HepG2 (cell line): ENCODE measurements around the gene CHST3. TPM values are rescaled to one million over a fixed set of nuclear protein-coding genes. Genes with fewer than 3 reads are reported as not detected.

Experiments
- E2F5 ChIP-seq: sonication (generic); formaldehyde crosslinking; conservative IDR thresholded peaks from 2 replicates; pipeline ENCODE4 v1.4.0; 2020; ENCODE audit warnings: missing genetic modification reagents
- HDAC1 ChIP-seq: sonication (generic); formaldehyde crosslinking; IDR thresholded peaks from 2 replicates; pipeline ENCODE4 v1.5.1; 2020; ENCODE audit warnings: mild to moderate bottlenecking, missing genetic modification reagents
- HMGXB4 ChIP-seq, 2 experiments: sonication (generic) in 1 of 2; formaldehyde crosslinking in 1 of 2; IDR thresholded peaks; 2 replicates each; pipeline versions ENCODE4 v1.4.0 to v1.6.1; 2018 to 2020; ENCODE audit warnings: missing genetic modification reagents in 2 of 2, borderline replicate concordance in 1 of 2, low read depth in 1 of 2, mild to moderate bottlenecking in 1 of 2, missing biosample characterization in 1 of 2
- ISL2 ChIP-seq: sonication (generic); formaldehyde crosslinking; IDR thresholded peaks from 2 replicates; pipeline ENCODE4 v1.5.0; 2020; ENCODE audit warnings: missing genetic modification reagents
- KDM5A ChIP-seq: fragments of 200-600 bp; sonication (generic); IDR thresholded peaks from 2 replicates; pipeline ENCODE4 v1.7.0; 2018; ENCODE audit warnings: antibody characterized with exemption, mild to moderate bottlenecking, low read length, borderline replicate concordance
- KLF13 ChIP-seq: sonication (generic); formaldehyde crosslinking; IDR thresholded peaks from 2 replicates; pipeline ENCODE4 v1.4.0; 2020; ENCODE audit warnings: mild to moderate bottlenecking, missing genetic modification reagents
- PHF8 ChIP-seq: sonication (generic); formaldehyde crosslinking; IDR thresholded peaks from 2 replicates; pipeline ENCODE4 v1.5.0; 2020; ENCODE audit warnings: missing genetic modification reagents
- POLR2AphosphoS5 ChIP-seq: IDR thresholded peaks from 2 replicates; pipeline ENCODE4 v1.6.1; 2012; ENCODE audit warnings: low read depth, low read length
- SOX13 ChIP-seq, 3 experiments: fragments of 450-650 bp in 1 of 3; sonication (generic) in 1 of 3; formaldehyde crosslinking in 1 of 3; IDR thresholded peaks in 2 of 3; conservative IDR thresholded peaks in 1 of 3; 2 replicates each; pipeline versions ENCODE4 v1.5.0 to v1.6.1; 2016 to 2020; ENCODE audit warnings: antibody characterized with exemption in 1 of 3, mild to moderate bottlenecking in 1 of 3, missing compliant biosample characterization in 1 of 3, missing genetic modification reagents in 1 of 3, moderate library complexity in 1 of 3
- SP4 ChIP-seq: sonication (generic); formaldehyde crosslinking; IDR thresholded peaks from 2 replicates; pipeline ENCODE4 v1.8.1; 2023; ENCODE audit warnings: mild to moderate bottlenecking, missing genetic modification reagents
- ZBTB38 ChIP-seq: sonication (generic); formaldehyde crosslinking; IDR thresholded peaks from 2 replicates; pipeline ENCODE4 v1.5.1; 2020; ENCODE audit warnings: mild to moderate bottlenecking, missing genetic modification reagents
- ZGPAT ChIP-seq: IDR thresholded peaks from 2 replicates; pipeline ENCODE4 v1.6.1; 2016; ENCODE audit warnings: mild to moderate bottlenecking
- ZNF124 ChIP-seq: sonication (generic); formaldehyde crosslinking; IDR thresholded peaks from 2 replicates; pipeline ENCODE4 v1.4.0; 2020; ENCODE audit warnings: missing genetic modification reagents
- ZNF253 ChIP-seq: sonication (generic); formaldehyde crosslinking; IDR thresholded peaks from 2 replicates; pipeline ENCODE4 v1.8.0; 2022; ENCODE audit warnings: mild to moderate bottlenecking, missing genetic modification reagents, borderline replicate concordance
- ZNF343 ChIP-seq: sonication (generic); formaldehyde crosslinking; IDR thresholded peaks from 2 replicates; pipeline ENCODE4 v1.4.0; 2020; ENCODE audit warnings: mild to moderate bottlenecking, missing genetic modification reagents
- ZNF382 ChIP-seq: sonication (generic); formaldehyde crosslinking; IDR thresholded peaks from 2 replicates; pipeline ENCODE4 v1.5.0; 2020; ENCODE audit warnings: missing genetic modification reagents, mild to moderate bottlenecking, borderline replicate concordance
- ZNF383 ChIP-seq: sonication (generic); formaldehyde crosslinking; IDR thresholded peaks from 2 replicates; pipeline ENCODE4 v1.4.0; 2020; ENCODE audit warnings: missing genetic modification reagents, mild to moderate bottlenecking, borderline replicate concordance
- ZNF430 ChIP-seq: sonication (generic); formaldehyde crosslinking; IDR thresholded peaks from 2 replicates; pipeline ENCODE4 v1.9.0; 2021; ENCODE audit warnings: mild to moderate bottlenecking, missing genetic modification reagents
- ZNF546 ChIP-seq: sonication (generic); formaldehyde crosslinking; conservative IDR thresholded peaks from 2 replicates; pipeline ENCODE4 v1.8.1; 2023; ENCODE audit warnings: mild to moderate bottlenecking, missing genetic modification reagents
- ZNF569 ChIP-seq: sonication (generic); formaldehyde crosslinking; IDR thresholded peaks from 2 replicates; pipeline ENCODE4 v1.5.0; 2020; ENCODE audit warnings: mild to moderate bottlenecking, missing genetic modification reagents, moderate library complexity, borderline replicate concordance
- ZNF576 ChIP-seq: sonication (generic); formaldehyde crosslinking; IDR thresholded peaks from 2 replicates; pipeline ENCODE4 v1.4.0; 2020; ENCODE audit warnings: mild to moderate bottlenecking, missing genetic modification reagents
- ZSCAN5A ChIP-seq: sonication (generic); formaldehyde crosslinking; IDR thresholded peaks from 2 replicates; pipeline ENCODE4 v1.8.0; 2022; ENCODE audit warnings: mild to moderate bottlenecking, missing genetic modification reagents, borderline replicate concordance
- polyA plus RNA-seq, 8 experiments: library from polyadenylated mRNA; depleted of rRNA in 3 of 8; stranded (reverse) in 7 of 8; unstranded in 1 of 8; fragments of >200 nt; fragmentation: Illumina TruSeq in 4 of 8; extraction: Trizol in 4 of 8; gene quantifications; 2 replicates each; pipeline versions ENCODE4 v1.2.1 to v1.2.3, GENCODE V29; 2011 to 2016; ENCODE audit warnings: low read depth in 4 of 8, missing spikeins in 1 of 8, mixed read lengths in 1 of 8; ENCODE audit not compliant: insufficient read depth in 1 of 8
- total RNA-seq, 5 experiments: library from RNA; depleted of rRNA; stranded (reverse); fragments of >200 nt; fragmentation: Illumina TruSeq; extraction: Trizol; gene quantifications; 2 replicates each; pipeline ENCODE4 v1.2.3, GENCODE V29; 2016; ENCODE audit warnings: low read depth in 1 of 5

Gene CHST3
- total and polyA plus RNA-seq, 2 of the 13 experiments (the other 11 are each of a cell fraction or from before 2014, with no cell fraction given) = 7.2 to 18.7 TPM

- TF ChIP-seq ZGPAT (CRISPR knock-in tag) (peak; percentile 27; the same call in 1 of the 2 replicates), SOX13 (IDR thresholded peaks at IDR 0.05) (no peak), SOX13 (CRISPR knock-in tag; conservative IDR thresholded peaks at IDR 0.05 in 1 of 2, IDR thresholded peaks at IDR 0.05 in 1 of 2) (0 out of 4 replicates have a peak, but pooled peaks of 1 of the 2 experiments have one; percentile 1), HDAC1 (CRISPR knock-in tag) (0 out of 2 replicates have a peak, but pooled peaks have one; percentile 18), ISL2 (CRISPR knock-in tag) (0 out of 2 replicates have a peak, but pooled peaks have one; percentile 5), ZNF343 (CRISPR knock-in tag) (no peak), ZNF569 (CRISPR knock-in tag) (0 out of 2 replicates have a peak, but pooled peaks have one; percentile 51), ZSCAN5A (CRISPR knock-in tag) (no peak), ZNF382 (CRISPR knock-in tag) (no peak), SP4 (CRISPR knock-in tag) (peak; percentile 18; the same call in 1 of the 2 replicates), ZNF383 (no peak), ZBTB38 (CRISPR knock-in tag) (peak; percentile 61; the same call in 1 of the 2 replicates), KDM5A (no peak), ZNF546 (0 out of 2 replicates have a peak, but pooled peaks have one; percentile 36), ZNF430 (CRISPR knock-in tag) (peak; percentile 82), POLR2AphosphoS5 (peak; percentile 27; the same call in 1 of the 2 replicates), E2F5 (CRISPR knock-in tag) (no peak), ZNF576 (CRISPR knock-in tag) (0 out of 2 replicates have a peak, but pooled peaks have one; percentile 15), KLF13 (CRISPR knock-in tag) (0 out of 2 replicates have a peak, but pooled peaks have one; percentile 26), PHF8 (CRISPR knock-in tag) (peak; percentile 61; the same call in 1 of the 2 replicates), HMGXB4 (CRISPR knock-in tag; IDR thresholded peaks at IDR 0.05; ENCODE audit: borderline replicate concordance in 1 of 2, low read depth in 1 of 2) (peak in 1 of 2 experiments; percentile 61; a peak in 1 of 4 replicates), ZNF124 (CRISPR knock-in tag) (no peak), ZNF253 (0 out of 2 replicates have a peak, but pooled peaks have one; percentile 28)
Measured at GRCh38 chr10:71963351-71964097, 671 bp upstream of the CHST3 start (continued).
